A673 (cell line): ENCODE measurements around the gene GALNT7. TPM values are rescaled to one million over a fixed set of nuclear protein-coding genes. Genes with fewer than 3 reads are reported as not detected.

Experiments
- BruUV-seq: library from RNA; stranded (reverse); fragments of 400-500 nt; replicated peaks from 2 replicates; lab custom pipeline; 2021; lab: Mats Ljungman, UMichigan
- CTCF ChIA-PET: fragments of 300-600 bp; sonication (Branson Sonifier 250); formaldehyde crosslinking; loops from one replicate; lab custom pipeline; 2022; ENCODE audit warnings: antibody characterized with exemption; lab: Charles Lee
- POLR2A ChIA-PET: fragments of 300-600 bp; sonication (Branson Sonifier 250); formaldehyde crosslinking; loops from one replicate; lab custom pipeline; 2022; ENCODE audit warnings: antibody characterized with exemption; ENCODE audit not compliant: low non-redundant PET; lab: Charles Lee
- DNase-seq: peaks from one replicate; pipeline ENCODE4 v3.0.0-alpha.2; 2015; ENCODE audit warnings: low spot score
- H3K27ac ChIP-seq: fragments of 200-600 bp; sonication (generic); 2 replicates; pipeline ENCODE4 v1.5.1; 2016; ENCODE audit warnings: mixed run types, low read depth, mild to moderate bottlenecking, mixed read lengths, antibody characterized with exemption, low read length; ENCODE audit not compliant: poor library complexity, severe bottlenecking
- H3K27me3 ChIP-seq: fragments of 200-600 bp; sonication (generic); replicated peaks from 2 replicates; pipeline ENCODE4 v1.6.1; 2017; ENCODE audit warnings: mixed run types, low read depth, mild to moderate bottlenecking, mixed read lengths, antibody characterized with exemption, low read length; ENCODE audit not compliant: insufficient read depth, poor library complexity
- H3K36me3 ChIP-seq: fragments of 200-600 bp; sonication (generic); 2 replicates; pipeline ENCODE4 v1.6.1; 2016; ENCODE audit warnings: mixed run types, mild to moderate bottlenecking, mixed read lengths, antibody characterized with exemption, low read length; ENCODE audit not compliant: insufficient read depth, poor library complexity, severe bottlenecking
- H3K4me1 ChIP-seq: fragments of 200-600 bp; sonication (generic); 2 replicates; pipeline ENCODE4 v1.6.1; 2017; ENCODE audit warnings: mixed run types, mild to moderate bottlenecking, mixed read lengths, antibody characterized with exemption, low read length; ENCODE audit not compliant: insufficient read depth, poor library complexity, severe bottlenecking
- H3K4me3 ChIP-seq: fragments of 200-600 bp; sonication (generic); 2 replicates; pipeline ENCODE4 v1.5.1; 2016; ENCODE audit warnings: low read depth, mixed run types, mild to moderate bottlenecking, mixed read lengths, low read length; ENCODE audit not compliant: poor library complexity, severe bottlenecking
- H3K9me3 ChIP-seq: fragments of 200-600 bp; sonication (generic); 2 replicates; pipeline ENCODE4 v1.6.1; 2016; ENCODE audit warnings: mixed run types, low read depth, mild to moderate bottlenecking, mixed read lengths, antibody characterized with exemption, low read length; ENCODE audit not compliant: poor library complexity, severe bottlenecking
- EZH2 ChIP-seq: fragments of 200-600 bp; sonication (generic); IDR thresholded peaks from 2 replicates; pipeline ENCODE4 v1.6.1; 2017; ENCODE audit warnings: borderline replicate concordance, low read depth, mild to moderate bottlenecking, mixed read lengths, antibody characterized with exemption, low read length; ENCODE audit not compliant: poor library complexity, severe bottlenecking
- intact Hi-C: fragments of 100-400 bp; cut with micrococcal nuclease; formaldehyde crosslinking; loops from one replicate; pipeline ENCODE4 v1.10.0; 2022; ENCODE audit not compliant: unreplicated experiment
- total RNA-seq: library from RNA; stranded (reverse); gene quantifications from 2 replicates; pipeline ENCODE4 v1.2.3, GENCODE V29; 2021
- TF ChIP-seq, protein P1 (sequence below): fragments of 300-800, 200-600 bp; sonication (generic); conservative IDR thresholded peaks from 2 replicates; pipeline ENCODE4 v1.5.1; 2017; ENCODE audit warnings: low read depth, mild to moderate bottlenecking, antibody characterized with exemption, low read length, moderate library complexity, mixed read lengths

The GALNT7 gene
- total RNA-seq, 1 experiment from 2014 or later: 89.7 TPM

DNA sequence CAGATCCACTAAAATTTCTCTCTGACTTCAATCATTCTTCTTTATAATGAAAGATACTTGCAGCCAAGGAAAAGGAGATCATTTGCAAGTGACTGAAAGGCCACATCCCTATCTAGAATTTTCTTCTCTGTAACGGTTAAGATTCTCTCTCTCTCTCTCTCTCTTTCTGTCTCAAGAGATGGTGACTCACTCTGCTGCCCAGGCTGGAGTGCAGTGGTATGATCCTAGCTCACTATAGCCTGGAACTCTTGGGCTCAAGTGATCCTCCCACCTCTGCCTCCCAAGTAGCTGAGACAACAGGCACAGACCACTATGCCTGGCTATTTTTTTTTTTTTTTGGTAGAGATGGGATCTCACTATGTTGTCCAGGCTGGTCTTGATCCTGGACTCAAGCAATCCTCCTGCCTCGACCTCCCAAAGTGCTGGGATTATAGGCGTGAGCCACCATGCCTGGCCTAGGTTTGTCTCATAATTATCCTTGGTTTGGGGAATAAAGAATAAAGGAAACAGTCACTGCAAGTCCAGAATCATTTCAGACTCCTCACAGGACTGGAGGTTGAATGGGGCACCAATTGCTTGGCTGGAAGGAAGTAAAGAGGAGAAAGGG lies 33.3 kb upstream of the GALNT7 start:
- POLR2A ChIA-PET: no interaction called here
- no peaks in the 10 kb centered on the region for H3K27me3 ChIP-seq
- no peaks in the 10 kb centered on the region for H3K4me1 ChIP-seq
- H3K9me3 ChIP-seq: no peaks in the 10 kb centered on the region
- H3K27ac ChIP-seq: no peak overlapping the region
- no peaks in the 10 kb centered on the region for H3K36me3 ChIP-seq
- intact Hi-C loops: no loop called here
- no peak overlapping the region for H3K4me3 ChIP-seq
- TF ChIP-seq, protein P1, sequence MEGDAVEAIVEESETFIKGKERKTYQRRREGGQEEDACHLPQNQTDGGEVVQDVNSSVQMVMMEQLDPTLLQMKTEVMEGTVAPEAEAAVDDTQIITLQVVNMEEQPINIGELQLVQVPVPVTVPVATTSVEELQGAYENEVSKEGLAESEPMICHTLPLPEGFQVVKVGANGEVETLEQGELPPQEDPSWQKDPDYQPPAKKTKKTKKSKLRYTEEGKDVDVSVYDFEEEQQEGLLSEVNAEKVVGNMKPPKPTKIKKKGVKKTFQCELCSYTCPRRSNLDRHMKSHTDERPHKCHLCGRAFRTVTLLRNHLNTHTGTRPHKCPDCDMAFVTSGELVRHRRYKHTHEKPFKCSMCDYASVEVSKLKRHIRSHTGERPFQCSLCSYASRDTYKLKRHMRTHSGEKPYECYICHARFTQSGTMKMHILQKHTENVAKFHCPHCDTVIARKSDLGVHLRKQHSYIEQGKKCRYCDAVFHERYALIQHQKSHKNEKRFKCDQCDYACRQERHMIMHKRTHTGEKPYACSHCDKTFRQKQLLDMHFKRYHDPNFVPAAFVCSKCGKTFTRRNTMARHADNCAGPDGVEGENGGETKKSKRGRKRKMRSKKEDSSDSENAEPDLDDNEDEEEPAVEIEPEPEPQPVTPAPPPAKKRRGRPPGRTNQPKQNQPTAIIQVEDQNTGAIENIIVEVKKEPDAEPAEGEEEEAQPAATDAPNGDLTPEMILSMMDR: no peak
- TF ChIP-seq EZH2: no peak
- no TSS peak for BruUV-seq
- DNase-seq: no peak
- CTCF ChIA-PET: no interaction called here

DNA sequence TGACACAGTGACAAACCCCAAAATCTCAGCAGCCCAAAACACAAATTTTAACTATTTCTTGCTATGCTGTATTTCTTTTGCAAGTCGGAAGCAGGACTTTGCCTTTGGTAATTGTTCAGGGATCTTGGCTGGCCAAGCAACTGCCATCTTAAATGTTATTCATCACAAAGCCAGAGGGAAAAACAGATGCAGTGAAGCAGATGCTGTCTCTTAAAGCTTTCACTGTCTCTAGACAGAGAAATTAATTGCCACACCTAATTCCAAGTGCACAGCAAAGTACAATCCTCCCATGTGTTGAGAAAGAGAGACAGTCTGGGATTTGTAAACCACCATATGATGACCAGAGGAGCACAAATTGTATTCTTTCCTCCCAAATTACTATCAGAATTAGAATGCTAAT lies 30.0 kb upstream of the GALNT7 start:
- no TSS peak for BruUV-seq

DNA sequence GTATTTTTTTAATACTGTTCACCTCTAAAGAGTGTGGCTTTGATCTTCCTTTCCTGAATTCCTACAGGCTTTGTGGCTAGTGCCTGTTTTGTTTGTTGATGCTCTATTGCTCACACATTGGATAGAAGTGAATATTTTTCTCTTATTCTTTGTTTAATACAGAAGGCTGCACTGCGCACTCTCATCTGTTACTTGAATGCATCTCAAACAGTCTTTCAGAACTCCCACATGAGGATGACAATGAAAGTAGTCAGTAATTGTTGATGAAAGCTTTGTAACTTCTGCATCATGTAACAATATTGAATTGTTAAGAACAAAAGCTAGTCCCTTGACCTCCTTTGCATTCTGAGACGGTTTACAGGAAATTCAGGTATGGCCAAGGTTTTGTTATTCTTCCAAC lies 29.1 kb upstream of the GALNT7 start:
- intact Hi-C loops: no loop called here
- no peak for DNase-seq
- H3K27ac ChIP-seq: no peak overlapping the region
- no TSS peak for BruUV-seq
- no peaks in the 10 kb centered on the region for H3K4me1 ChIP-seq
- TF ChIP-seq, protein P1: no peak
- H3K9me3 ChIP-seq: no peaks in the 10 kb centered on the region
- ChIA-PET CTCF (no interaction called here), POLR2A (no interaction called here)
- no peaks in the 10 kb centered on the region for H3K36me3 ChIP-seq
- no peaks in the 10 kb centered on the region for H3K27me3 ChIP-seq
- H3K4me3 ChIP-seq: no peak overlapping the region

More for the DNA sequence above, 30.0 kb upstream of the GALNT7 start:
- no peak for TF ChIP-seq EZH2
- TF ChIP-seq, protein P1: no peak
- intact Hi-C loops: no loop called here
- no peak for DNase-seq
- no peaks in the 10 kb centered on the region for H3K4me1 ChIP-seq
- H3K27ac ChIP-seq: no peak overlapping the region
- H3K36me3 ChIP-seq: no peaks in the 10 kb centered on the region
- H3K27me3 ChIP-seq: no peaks in the 10 kb centered on the region
- H3K4me3 ChIP-seq: no peak overlapping the region
- ChIA-PET CTCF (no interaction called here), POLR2A (no interaction called here)
- no peaks in the 10 kb centered on the region for H3K9me3 ChIP-seq
